IMR-90 (cell line): Measurements from ENCODE around the gene NABP1. TPM values are rescaled to one million over a fixed set of nuclear protein-coding genes. Genes with fewer than 3 reads are reported as not detected.

Experiments used
- ATAC-seq: fragments of 200-7000 bp; cut with Tn5 transposase; 2 replicates; pipeline ENCODE4 v1.9.1; 2020; ENCODE audit warnings: low read depth, mild to moderate bottlenecking, moderate library complexity
- BruUV-seq: library from RNA; stranded (reverse); fragments of 400-500 nt; replicated peaks from 2 replicates; lab custom pipeline; 2021; lab: Mats Ljungman, UMichigan
- CTCF ChIA-PET: fragments of 300-600 bp; formaldehyde crosslinking; extraction: SDS; loops from one replicate; lab custom pipeline; 2021; ENCODE audit warnings: antibody characterized with exemption; lab: Yijun Ruan, JAX
- POLR2A ChIA-PET: fragments of 300-600 bp; sonication (Branson Sonifier 250); formaldehyde crosslinking; loops from one replicate; lab custom pipeline; 2022; ENCODE audit warnings: antibody characterized with exemption; ENCODE audit not compliant: unreplicated experiment; lab: Charles Lee
- DNase-seq: peaks from one replicate; pipeline ENCODE4 v3.0.0; 2013
- H2AFZ ChIP-seq: replicated peaks from 2 replicates; pipeline ENCODE3; 2013; ENCODE audit warnings: low read length, mild to moderate bottlenecking; ENCODE audit not compliant: poor library complexity
- H2AK5ac ChIP-seq: 2 replicates; pipeline ENCODE4 v1.6.1; 2013; ENCODE audit warnings: low read depth, low read length, inconsistent platforms
- H2AK9ac ChIP-seq: replicated peaks from 2 replicates; pipeline ENCODE3; 2013; ENCODE audit warnings: mild to moderate bottlenecking, low read depth, low read length, moderate library complexity; ENCODE audit not compliant: poor library complexity
- H2BK120ac ChIP-seq: 2 replicates; pipeline ENCODE4 v1.6.1; 2013; ENCODE audit warnings: low read depth, low read length, inconsistent platforms
- H2BK15ac ChIP-seq: 3 replicates; pipeline ENCODE4 v1.6.1; 2013; ENCODE audit warnings: low read depth, low read length, inconsistent platforms
- H2BK20ac ChIP-seq: 2 replicates; pipeline ENCODE4 v1.6.1; 2013; ENCODE audit warnings: low read depth, mild to moderate bottlenecking, inconsistent platforms, low read length, moderate library complexity
- H2BK5ac ChIP-seq: 2 replicates; pipeline ENCODE4 v1.6.1; 2013; ENCODE audit warnings: mild to moderate bottlenecking, low read depth, low read length, inconsistent platforms; ENCODE audit not compliant: poor library complexity, severe bottlenecking
- H3K14ac ChIP-seq: replicated peaks from 2 replicates; pipeline ENCODE4 v1.6.1; 2013; ENCODE audit warnings: low read depth, low read length, inconsistent platforms
- H3K18ac ChIP-seq: 2 replicates; pipeline ENCODE4 v1.6.1; 2013; ENCODE audit warnings: low read depth, low read length, control low read depth
- H3K23ac ChIP-seq: 2 replicates; pipeline ENCODE4 v1.6.1; 2013; ENCODE audit warnings: low read depth, low read length, inconsistent platforms
- H3K27ac ChIP-seq: 2 replicates; pipeline ENCODE4 v1.5.1; 2013; ENCODE audit warnings: mild to moderate bottlenecking, control low read depth, low read length; ENCODE audit not compliant: insufficient read depth
- H3K27me3 ChIP-seq: 2 replicates; pipeline ENCODE4 v1.6.1; 2013; ENCODE audit warnings: low read length; ENCODE audit not compliant: control insufficient read depth, insufficient read depth
- H3K36me3 ChIP-seq: 2 replicates; pipeline ENCODE4 v1.6.1; 2013; ENCODE audit warnings: low read length, mixed read lengths; ENCODE audit not compliant: control insufficient read depth, insufficient read depth
- H3K4ac ChIP-seq: 2 replicates; pipeline ENCODE4 v1.6.1; 2013; ENCODE audit warnings: low read depth, low read length, inconsistent platforms
- H3K4me1 ChIP-seq: 2 replicates; pipeline ENCODE4 v1.6.1; 2013; ENCODE audit warnings: low read length, mixed read lengths; ENCODE audit not compliant: control insufficient read depth, insufficient read depth
- H3K4me2 ChIP-seq: 2 replicates; pipeline ENCODE4 v1.6.1; 2013; ENCODE audit warnings: low read depth, mild to moderate bottlenecking, control low read depth, low read length, moderate library complexity
- H3K4me3 ChIP-seq: 2 replicates; pipeline ENCODE4 v1.5.1; 2013; ENCODE audit warnings: low read depth, mild to moderate bottlenecking, control low read depth, low read length, moderate library complexity; ENCODE audit not compliant: insufficient read depth
- H3K56ac ChIP-seq: 2 replicates; pipeline ENCODE4 v1.6.1; 2013; ENCODE audit warnings: low read length, inconsistent platforms; ENCODE audit not compliant: insufficient read depth; ENCODE audit errors: extremely low read depth
- H3K79me1 ChIP-seq, 2 experiments: 2 replicates each; pipeline ENCODE4 v1.6.1; 2013; ENCODE audit warnings: low read length in 2 of 2, inconsistent platforms in 1 of 2, low read depth in 1 of 2
- H3K9ac ChIP-seq: 2 replicates; pipeline ENCODE4 v1.6.1; 2013; ENCODE audit warnings: low read depth, low read length, control low read depth
- H3K9me1 ChIP-seq: 2 replicates; pipeline ENCODE4 v1.6.1; 2013; ENCODE audit warnings: low read length, inconsistent platforms; ENCODE audit not compliant: insufficient read depth
- H3K9me3 ChIP-seq: 2 replicates; pipeline ENCODE4 v1.6.1; 2013; ENCODE audit warnings: low read length; ENCODE audit not compliant: control insufficient read depth, insufficient read depth
- H4K20me1 ChIP-seq: 2 replicates; pipeline ENCODE4 v1.6.1; 2013; ENCODE audit warnings: low read length, inconsistent platforms; ENCODE audit not compliant: insufficient read depth
- H4K5ac ChIP-seq: 2 replicates; pipeline ENCODE4 v1.6.1; 2013; ENCODE audit warnings: mild to moderate bottlenecking, low read depth, low read length, control low read depth
- H4K8ac ChIP-seq, 2 experiments: 2 replicates each; pipeline ENCODE4 v1.6.1; 2013; ENCODE audit warnings: low read depth in 2 of 2, low read length in 2 of 2, control low read depth in 1 of 2, inconsistent platforms in 1 of 2
- H4K91ac ChIP-seq: 2 replicates; pipeline ENCODE4 v1.6.1; 2013; ENCODE audit warnings: low read depth, low read length, inconsistent platforms; ENCODE audit not compliant: insufficient read depth
- BHLHE40 ChIP-seq: fragments of 150-350 bp; IDR thresholded peaks from 2 replicates; pipeline ENCODE4 v1.6.1; 2016; ENCODE audit warnings: mild to moderate bottlenecking, low read depth, low read length
- CEBPB ChIP-seq: IDR thresholded peaks from 2 replicates; pipeline ENCODE4 v1.6.1; 2012; ENCODE audit warnings: low read depth, low read length, improper control_type of control experiment
- CHD1 ChIP-seq: IDR thresholded peaks from 2 replicates; pipeline ENCODE4 v1.6.1; 2012; ENCODE audit warnings: low read depth, low read length, improper control_type of control experiment
- MAFK ChIP-seq: IDR thresholded peaks from 2 replicates; pipeline ENCODE4 v1.6.1; 2012; ENCODE audit warnings: low read depth, low read length, improper control_type of control experiment
- MAZ ChIP-seq: IDR thresholded peaks from 2 replicates; pipeline ENCODE4 v1.6.1; 2012; ENCODE audit warnings: low read depth, mild to moderate bottlenecking, low read length, improper control_type of control experiment, moderate library complexity, borderline replicate concordance
- MXI1 ChIP-seq: IDR thresholded peaks from 2 replicates; pipeline ENCODE4 v1.6.1; 2012; ENCODE audit warnings: low read depth, mild to moderate bottlenecking, low read length, moderate library complexity, borderline replicate concordance
- NFE2L2 ChIP-seq: fragments of 150-350 bp; IDR thresholded peaks from 2 replicates; pipeline ENCODE4 v1.6.1; 2016; ENCODE audit warnings: low read depth, mild to moderate bottlenecking, low read length
- POLR2A ChIP-seq: IDR thresholded peaks from 2 replicates; pipeline ENCODE4 v1.6.1; 2012; ENCODE audit warnings: mild to moderate bottlenecking, low read depth, low read length
- RAD21 ChIP-seq: IDR thresholded peaks from 2 replicates; pipeline ENCODE4 v1.6.1; 2012; ENCODE audit warnings: low read length, improper control_type of control experiment
- RCOR1 ChIP-seq: IDR thresholded peaks from 2 replicates; pipeline ENCODE4 v1.6.1; 2012; ENCODE audit warnings: mild to moderate bottlenecking, low read length, improper control_type of control experiment; ENCODE audit not compliant: insufficient replicate concordance
- RFX5 ChIP-seq: IDR thresholded peaks from 2 replicates; pipeline ENCODE4 v1.8.0; 2012; ENCODE audit warnings: low read depth, mild to moderate bottlenecking, low read length, moderate library complexity
- SMC3 ChIP-seq: fragments of 150-350 bp; IDR thresholded peaks from 2 replicates; pipeline ENCODE4 v1.6.1; 2016; ENCODE audit warnings: low read depth, mild to moderate bottlenecking, antibody characterized with exemption, low read length, moderate library complexity
- WGBS, 2 experiments: methylation state at CpG; one replicate each; pipeline versions ENCODE4 v1.1.5 to v1.1.7; 2013; ENCODE audit warnings: missing lambda C conversion rate in 2 of 2; ENCODE audit not compliant: insufficient read length in 1 of 2; ENCODE audit errors: extremely low coverage in 2 of 2; 5-methylcytosine and 5-hydroxymethylcytosine counted together
- dilution Hi-C: fragments of 300-500 bp; cut with HindIII; formaldehyde crosslinking; loops from one replicate; pipeline ENCODE4 v1.14.3; 2018; ENCODE audit warnings: low sequenced_read_pairs; ENCODE audit not compliant: unreplicated experiment
- in situ Hi-C: fragments of 300-500 bp; cut with MboI; formaldehyde crosslinking; loops from 3 replicates; pipeline ENCODE4 v1.14.3; 2019; ENCODE audit warnings: low sequenced_read_pairs, inconsistent platforms, mixed read lengths
- intact Hi-C: fragments of 100-400 bp; cut with micrococcal nuclease; formaldehyde crosslinking; loops from 2 replicates; pipeline ENCODE4 v1.10.0; 2022
- polyA plus RNA-seq, 3 experiments: library from polyadenylated mRNA; depleted of rRNA; stranded (reverse); fragments of >200 nt; gene quantifications; 2 replicates each; pipeline ENCODE4 v1.2.3, GENCODE V29; 2012; ENCODE audit warnings: low replicate concordance in 1 of 3
- total RNA-seq: library from RNA; depleted of rRNA; stranded (reverse); fragments of >200 nt; gene quantifications from 2 replicates; pipeline ENCODE4 v1.2.3, GENCODE V29; 2012
- TF ChIP-seq, protein P1 (sequence below): fragments of 150-350 bp; IDR thresholded peaks from 2 replicates; pipeline ENCODE4 v1.6.1; 2017; ENCODE audit warnings: mild to moderate bottlenecking, antibody characterized with exemption, low read length, low read depth
- TF ChIP-seq, protein P2 (sequence below): fragments of 150-350 bp; IDR thresholded peaks from 2 replicates; pipeline ENCODE4 v1.6.1; 2016; ENCODE audit warnings: low read depth, mild to moderate bottlenecking, low read length, moderate library complexity, borderline replicate concordance

The NABP1 gene
- total and polyA plus RNA-seq, 2 of the 4 experiments (the other 2 are of a cell fraction) = 57.7 to 73.3 TPM

DNA sequence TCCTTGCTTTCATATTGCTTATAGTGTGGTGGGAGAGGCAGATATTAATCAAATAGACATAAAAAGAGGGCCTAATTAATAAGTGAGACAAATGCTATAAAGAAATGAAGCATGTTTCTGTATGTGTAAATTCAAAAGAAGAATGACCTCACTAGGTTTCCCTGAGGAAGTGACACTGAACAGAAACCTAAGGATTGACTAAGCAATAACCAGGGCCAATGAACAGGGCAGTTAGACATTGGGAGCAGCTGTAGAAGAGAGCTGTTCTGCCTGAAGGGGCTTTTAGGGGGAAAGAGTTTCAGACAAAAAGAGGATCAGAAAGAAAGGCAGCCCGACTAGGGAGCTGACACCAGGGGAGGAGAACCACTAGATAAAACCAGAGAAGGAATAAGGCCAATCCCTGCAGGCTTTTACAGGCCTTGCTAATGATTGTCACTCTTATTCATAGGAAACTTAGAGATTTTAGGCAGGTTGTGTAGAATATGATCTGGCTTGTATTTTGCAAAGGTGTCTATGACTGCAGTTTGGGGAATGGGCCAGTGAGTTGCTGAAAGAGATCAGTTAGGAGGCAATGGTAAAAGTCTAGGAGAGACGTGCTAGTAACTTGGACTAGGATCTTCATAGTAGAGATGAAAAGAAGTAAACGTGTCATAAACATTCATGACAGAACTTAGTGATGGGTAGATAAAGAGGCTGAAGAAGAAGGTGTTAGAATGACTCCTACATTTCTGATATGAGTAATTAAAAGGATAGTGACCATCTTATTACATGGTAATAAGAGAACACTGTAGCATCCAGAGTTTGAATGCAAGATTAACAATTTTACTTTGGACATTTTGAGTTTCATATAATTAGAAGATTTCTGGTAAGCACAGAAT is 26.8 kb upstream of the NABP1 start (continued):
- TF ChIP-seq RCOR1 = no peak

DNA sequence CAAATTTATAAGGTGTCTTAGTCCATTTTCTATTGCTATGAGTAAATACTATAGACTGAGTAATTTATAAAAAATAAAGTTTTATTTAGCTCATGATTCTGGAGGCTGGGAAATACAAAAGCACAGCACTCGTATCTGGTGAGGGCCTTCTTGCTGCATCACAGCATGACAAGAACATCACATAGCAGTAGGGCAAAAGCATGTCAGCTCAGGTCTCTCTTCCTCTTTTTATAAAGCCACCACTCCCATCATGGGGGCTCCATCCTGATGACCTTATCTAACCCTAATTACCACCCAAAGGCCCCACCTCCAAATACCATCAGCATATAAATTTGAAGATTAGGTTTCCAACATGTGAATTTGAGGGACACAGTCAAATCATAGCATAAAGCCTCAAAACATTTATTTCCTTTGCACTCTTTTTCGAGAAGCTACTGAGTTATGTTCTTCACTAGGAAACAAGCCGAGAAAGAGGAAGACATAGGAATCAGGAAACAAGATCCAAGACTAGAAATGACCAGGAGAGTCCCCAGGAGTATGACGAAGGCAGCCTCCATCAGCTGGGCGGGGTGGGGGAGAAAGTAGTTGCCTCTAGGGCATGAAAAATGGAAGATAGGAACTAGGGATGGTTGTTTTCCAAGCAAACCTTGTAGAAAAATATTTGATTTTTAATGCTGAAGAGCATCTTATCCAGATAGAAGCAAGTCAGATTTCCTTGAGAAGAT is 24.1 kb upstream of the NABP1 start:
- no peak overlapping the region for H3K9ac ChIP-seq
- H2BK5ac ChIP-seq = no peak overlapping the region
- no peak for ATAC-seq
- no peak overlapping the region for H3K23ac ChIP-seq
- no peak for DNase-seq
- ChIA-PET CTCF (no interaction called here), POLR2A (no interaction called here)
- no peak overlapping the region for H4K91ac ChIP-seq
- H3K56ac ChIP-seq = no peak overlapping the region
- H3K4ac ChIP-seq = no peak overlapping the region; the same call in 1 of the 2 replicates
- no peak overlapping the region for H2AFZ ChIP-seq
- no peaks in the 10 kb centered on the region for H3K36me3 ChIP-seq
- H3K27ac ChIP-seq = no peak overlapping the region
- H3K4me2 ChIP-seq = no peak overlapping the region
- no peak overlapping the region; the same call in 1 of the 2 replicates for H2BK120ac ChIP-seq
- no peaks in the 10 kb centered on the region for H3K27me3 ChIP-seq
- H3K18ac ChIP-seq = no peak overlapping the region
- H3K79me1 ChIP-seq = no peaks in the 10 kb centered on the region
- H3K14ac ChIP-seq = no peak overlapping the region
- H3K9me3 ChIP-seq = no peaks in the 10 kb centered on the region
- H4K5ac ChIP-seq = no peak overlapping the region
- peaks cover 6% of the 10 kb centered on the region for H3K9me1 ChIP-seq
- H2AK9ac ChIP-seq = no peak overlapping the region
- peaks cover 12% of the 10 kb centered on the region for H3K4me1 ChIP-seq
- 100% methylated on average over 1 of the region's 5 CpGs; no CpG with 5 or more reads in 1 of the 2 experiments for WGBS, 2 experiments
- no peak overlapping the region for H3K4me3 ChIP-seq
- dilution Hi-C loops = no loop called here
- no peak overlapping the region for H2BK15ac ChIP-seq
- no peak overlapping the region for H4K8ac ChIP-seq
- BruUV-seq = no TSS peak
- intact Hi-C loops = no loop called here
- H4K20me1 ChIP-seq = no peaks in the 10 kb centered on the region
- H2AK5ac ChIP-seq = no peak overlapping the region
- H2BK20ac ChIP-seq = no peak overlapping the region
- in situ Hi-C loops = no loop called here
- TF ChIP-seq, protein P1, sequence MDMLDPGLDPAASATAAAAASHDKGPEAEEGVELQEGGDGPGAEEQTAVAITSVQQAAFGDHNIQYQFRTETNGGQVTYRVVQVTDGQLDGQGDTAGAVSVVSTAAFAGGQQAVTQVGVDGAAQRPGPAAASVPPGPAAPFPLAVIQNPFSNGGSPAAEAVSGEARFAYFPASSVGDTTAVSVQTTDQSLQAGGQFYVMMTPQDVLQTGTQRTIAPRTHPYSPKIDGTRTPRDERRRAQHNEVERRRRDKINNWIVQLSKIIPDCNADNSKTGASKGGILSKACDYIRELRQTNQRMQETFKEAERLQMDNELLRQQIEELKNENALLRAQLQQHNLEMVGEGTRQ = no peak
- no peak for TF ChIP-seq CEBPB
- no peak for TF ChIP-seq NFE2L2
- TF ChIP-seq RFX5 = no peak
- TF ChIP-seq MAFK = no peak
- no peak for TF ChIP-seq POLR2A
- no peak for TF ChIP-seq CHD1
- TF ChIP-seq SMC3 = no peak
- TF ChIP-seq MXI1 = no peak
- no peak for TF ChIP-seq MAZ
- no peak for TF ChIP-seq BHLHE40
- TF ChIP-seq, protein P2, sequence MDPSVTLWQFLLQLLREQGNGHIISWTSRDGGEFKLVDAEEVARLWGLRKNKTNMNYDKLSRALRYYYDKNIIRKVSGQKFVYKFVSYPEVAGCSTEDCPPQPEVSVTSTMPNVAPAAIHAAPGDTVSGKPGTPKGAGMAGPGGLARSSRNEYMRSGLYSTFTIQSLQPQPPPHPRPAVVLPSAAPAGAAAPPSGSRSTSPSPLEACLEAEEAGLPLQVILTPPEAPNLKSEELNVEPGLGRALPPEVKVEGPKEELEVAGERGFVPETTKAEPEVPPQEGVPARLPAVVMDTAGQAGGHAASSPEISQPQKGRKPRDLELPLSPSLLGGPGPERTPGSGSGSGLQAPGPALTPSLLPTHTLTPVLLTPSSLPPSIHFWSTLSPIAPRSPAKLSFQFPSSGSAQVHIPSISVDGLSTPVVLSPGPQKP = no peak
- no peak for TF ChIP-seq RAD21
- TF ChIP-seq RCOR1 = no peak
